ENCODE data around the gene MLN. TPM values are rescaled to one million over a fixed set of nuclear protein-coding genes. Genes with fewer than 3 reads are reported as not detected.

The MLN gene
- total and polyA plus RNA-seq, 2 experiments from 2014 or later: not detected

DNA sequence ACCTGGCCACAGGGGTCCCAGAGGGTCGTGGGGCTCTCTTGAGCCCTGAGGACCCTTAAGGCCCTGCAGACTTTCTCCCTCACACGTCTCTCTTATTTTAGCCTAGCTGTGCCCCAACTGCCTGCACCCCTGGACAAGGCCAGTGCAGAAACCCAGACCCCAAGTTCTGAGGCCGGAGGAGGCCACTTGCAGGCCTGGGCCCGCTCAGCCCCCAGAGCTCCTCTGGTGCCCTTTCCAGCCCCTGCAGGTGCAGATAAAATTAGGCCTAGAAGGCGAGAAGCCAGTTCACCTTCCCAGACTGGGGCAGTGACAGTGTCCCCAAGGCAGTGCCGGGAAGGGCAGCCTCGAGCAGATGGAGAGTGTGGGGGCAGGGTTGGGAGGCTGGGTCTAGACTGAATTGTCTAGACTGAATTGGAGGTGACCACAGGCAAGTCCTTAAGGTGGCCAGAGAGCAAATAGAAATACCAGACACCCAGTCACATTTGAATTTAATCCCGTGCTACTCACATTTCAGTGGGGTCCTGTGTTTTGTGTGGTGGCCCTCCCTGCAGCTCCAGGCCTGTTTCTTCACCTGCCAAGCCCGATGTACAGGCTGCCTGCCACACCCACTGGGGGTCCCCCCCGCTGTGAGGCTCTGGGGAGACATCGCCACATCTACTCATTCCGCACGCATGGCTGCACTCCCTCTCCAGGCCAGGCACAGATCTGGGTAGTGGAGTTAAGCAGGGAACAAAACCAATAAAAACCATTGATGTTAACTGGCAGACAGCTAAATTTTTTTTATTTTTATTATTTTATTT, 48.5 kb downstream of the MLN start:
- H3K4me3 ChIP-seq: no peak overlapping the region
- H3K4me1 Mint-ChIP-seq: peaks cover 6% of the 10 kb centered on the region; the same call in 2 of the 3 replicates
- DNase-seq (ENCODE audit: low spot score): no peak
- no peaks in the 10 kb centered on the region; the same call in 2 of the 3 replicates for H3K9me3 Mint-ChIP-seq
- H3K9me2 ChIP-seq (ENCODE audit: insufficient read depth): no peaks in the 10 kb centered on the region
- no peaks in the 10 kb centered on the region for H4K20me1 ChIP-seq (replicated peaks; ENCODE audit: insufficient read depth)
- no peaks in the 10 kb centered on the region for H3K36me3 ChIP-seq (ENCODE audit: insufficient read depth)
- ATAC-seq: no peak
- no peaks in the 10 kb centered on the region for H3K36me3 Mint-ChIP-seq (ENCODE audit: low read depth)
- TF ChIP-seq CREB1 (CRISPR knock-in tag; IDR thresholded peaks at IDR 0.05; ENCODE audit: low read depth) (no peak), EZH2 (IDR thresholded peaks at IDR 0.05; ENCODE audit: low read depth, unreplicated experiment) (no peak), ETS1 (IDR thresholded peaks at IDR 0.05) (no peak), CTCF (conservative IDR thresholded peaks at IDR 0.05; ENCODE audit: low read depth in 2 of 2) (no peak), EZH2phosphoT487 (IDR thresholded peaks at IDR 0.05; ENCODE audit: unreplicated experiment) (no peak), POLR2AphosphoS5 (IDR thresholded peaks at IDR 0.05; ENCODE audit: low read depth) (no peak)
- H3K4me2 ChIP-seq: no peak overlapping the region
- no peaks in the 10 kb centered on the region for H3K79me2 ChIP-seq (replicated peaks; ENCODE audit: insufficient read depth)
- H3K27ac Mint-ChIP-seq: no peak overlapping the region; the same call in 1 of the 2 replicates
- peaks cover 11% of the 10 kb centered on the region for H3K27me3 Mint-ChIP-seq (ENCODE audit: insufficient read depth, low read depth, poor library complexity)
- 0 out of 2 replicates have a peak, but pooled peaks cover 3% of the 10 kb centered on the region for H3F3A ChIP-seq (replicated peaks; ENCODE audit: low read depth)
- H3K27ac ChIP-seq (ENCODE audit: low read depth): no peak overlapping the region
- no peak overlapping the region for H3K4me3 Mint-ChIP-seq
- no peaks in the 10 kb centered on the region for H3K27me3 ChIP-seq (ENCODE audit: insufficient read depth)
- no peaks in the 10 kb centered on the region for H3K4me1 ChIP-seq (ENCODE audit: insufficient read depth)
- no peak overlapping the region for H2AFZ ChIP-seq

GRCh38 chr6:33754222-33754621, 49.6 kb downstream of the MLN start:
- Histone ChIP-seq H3K27ac (ENCODE audit: low read depth) (no peak overlapping the region), H4K20me1 (replicated peaks; ENCODE audit: insufficient read depth) (no peaks in the 10 kb centered on the region), H3K79me2 (replicated peaks; ENCODE audit: insufficient read depth) (no peaks in the 10 kb centered on the region), H3F3A (replicated peaks; ENCODE audit: low read depth) (0 out of 2 replicates have a peak, but pooled peaks cover 3% of the 10 kb centered on the region), H2AFZ (no peak overlapping the region), H3K4me2 (no peak overlapping the region), H3K4me3 (no peak overlapping the region), H3K36me3 (ENCODE audit: insufficient read depth) (no peaks in the 10 kb centered on the region), H3K27me3 (ENCODE audit: insufficient read depth) (no peaks in the 10 kb centered on the region), H3K9me2 (ENCODE audit: insufficient read depth) (no peaks in the 10 kb centered on the region), H3K4me1 (ENCODE audit: insufficient read depth) (no peaks in the 10 kb centered on the region)
- H3K27me3 Mint-ChIP-seq (ENCODE audit: insufficient read depth, low read depth, poor library complexity): peaks cover 10% of the 10 kb centered on the region
- H3K4me3 Mint-ChIP-seq: no peak overlapping the region
- no peaks in the 10 kb centered on the region for H3K36me3 Mint-ChIP-seq (ENCODE audit: low read depth)
- peaks cover 8% of the 10 kb centered on the region for H3K4me1 Mint-ChIP-seq
- no peak overlapping the region for H3K27ac Mint-ChIP-seq
- H3K9me3 Mint-ChIP-seq: no peaks in the 10 kb centered on the region; the same call in 2 of the 3 replicates
- no peak for ATAC-seq
- no peak for DNase-seq (ENCODE audit: low spot score)
- no peak for TF ChIP-seq NANOG (IDR thresholded peaks at IDR 0.05; ENCODE audit: borderline replicate concordance)
- no peak for TF ChIP-seq POLR2AphosphoS5 (IDR thresholded peaks at IDR 0.05; ENCODE audit: low read depth)
- TF ChIP-seq, protein P1, sequence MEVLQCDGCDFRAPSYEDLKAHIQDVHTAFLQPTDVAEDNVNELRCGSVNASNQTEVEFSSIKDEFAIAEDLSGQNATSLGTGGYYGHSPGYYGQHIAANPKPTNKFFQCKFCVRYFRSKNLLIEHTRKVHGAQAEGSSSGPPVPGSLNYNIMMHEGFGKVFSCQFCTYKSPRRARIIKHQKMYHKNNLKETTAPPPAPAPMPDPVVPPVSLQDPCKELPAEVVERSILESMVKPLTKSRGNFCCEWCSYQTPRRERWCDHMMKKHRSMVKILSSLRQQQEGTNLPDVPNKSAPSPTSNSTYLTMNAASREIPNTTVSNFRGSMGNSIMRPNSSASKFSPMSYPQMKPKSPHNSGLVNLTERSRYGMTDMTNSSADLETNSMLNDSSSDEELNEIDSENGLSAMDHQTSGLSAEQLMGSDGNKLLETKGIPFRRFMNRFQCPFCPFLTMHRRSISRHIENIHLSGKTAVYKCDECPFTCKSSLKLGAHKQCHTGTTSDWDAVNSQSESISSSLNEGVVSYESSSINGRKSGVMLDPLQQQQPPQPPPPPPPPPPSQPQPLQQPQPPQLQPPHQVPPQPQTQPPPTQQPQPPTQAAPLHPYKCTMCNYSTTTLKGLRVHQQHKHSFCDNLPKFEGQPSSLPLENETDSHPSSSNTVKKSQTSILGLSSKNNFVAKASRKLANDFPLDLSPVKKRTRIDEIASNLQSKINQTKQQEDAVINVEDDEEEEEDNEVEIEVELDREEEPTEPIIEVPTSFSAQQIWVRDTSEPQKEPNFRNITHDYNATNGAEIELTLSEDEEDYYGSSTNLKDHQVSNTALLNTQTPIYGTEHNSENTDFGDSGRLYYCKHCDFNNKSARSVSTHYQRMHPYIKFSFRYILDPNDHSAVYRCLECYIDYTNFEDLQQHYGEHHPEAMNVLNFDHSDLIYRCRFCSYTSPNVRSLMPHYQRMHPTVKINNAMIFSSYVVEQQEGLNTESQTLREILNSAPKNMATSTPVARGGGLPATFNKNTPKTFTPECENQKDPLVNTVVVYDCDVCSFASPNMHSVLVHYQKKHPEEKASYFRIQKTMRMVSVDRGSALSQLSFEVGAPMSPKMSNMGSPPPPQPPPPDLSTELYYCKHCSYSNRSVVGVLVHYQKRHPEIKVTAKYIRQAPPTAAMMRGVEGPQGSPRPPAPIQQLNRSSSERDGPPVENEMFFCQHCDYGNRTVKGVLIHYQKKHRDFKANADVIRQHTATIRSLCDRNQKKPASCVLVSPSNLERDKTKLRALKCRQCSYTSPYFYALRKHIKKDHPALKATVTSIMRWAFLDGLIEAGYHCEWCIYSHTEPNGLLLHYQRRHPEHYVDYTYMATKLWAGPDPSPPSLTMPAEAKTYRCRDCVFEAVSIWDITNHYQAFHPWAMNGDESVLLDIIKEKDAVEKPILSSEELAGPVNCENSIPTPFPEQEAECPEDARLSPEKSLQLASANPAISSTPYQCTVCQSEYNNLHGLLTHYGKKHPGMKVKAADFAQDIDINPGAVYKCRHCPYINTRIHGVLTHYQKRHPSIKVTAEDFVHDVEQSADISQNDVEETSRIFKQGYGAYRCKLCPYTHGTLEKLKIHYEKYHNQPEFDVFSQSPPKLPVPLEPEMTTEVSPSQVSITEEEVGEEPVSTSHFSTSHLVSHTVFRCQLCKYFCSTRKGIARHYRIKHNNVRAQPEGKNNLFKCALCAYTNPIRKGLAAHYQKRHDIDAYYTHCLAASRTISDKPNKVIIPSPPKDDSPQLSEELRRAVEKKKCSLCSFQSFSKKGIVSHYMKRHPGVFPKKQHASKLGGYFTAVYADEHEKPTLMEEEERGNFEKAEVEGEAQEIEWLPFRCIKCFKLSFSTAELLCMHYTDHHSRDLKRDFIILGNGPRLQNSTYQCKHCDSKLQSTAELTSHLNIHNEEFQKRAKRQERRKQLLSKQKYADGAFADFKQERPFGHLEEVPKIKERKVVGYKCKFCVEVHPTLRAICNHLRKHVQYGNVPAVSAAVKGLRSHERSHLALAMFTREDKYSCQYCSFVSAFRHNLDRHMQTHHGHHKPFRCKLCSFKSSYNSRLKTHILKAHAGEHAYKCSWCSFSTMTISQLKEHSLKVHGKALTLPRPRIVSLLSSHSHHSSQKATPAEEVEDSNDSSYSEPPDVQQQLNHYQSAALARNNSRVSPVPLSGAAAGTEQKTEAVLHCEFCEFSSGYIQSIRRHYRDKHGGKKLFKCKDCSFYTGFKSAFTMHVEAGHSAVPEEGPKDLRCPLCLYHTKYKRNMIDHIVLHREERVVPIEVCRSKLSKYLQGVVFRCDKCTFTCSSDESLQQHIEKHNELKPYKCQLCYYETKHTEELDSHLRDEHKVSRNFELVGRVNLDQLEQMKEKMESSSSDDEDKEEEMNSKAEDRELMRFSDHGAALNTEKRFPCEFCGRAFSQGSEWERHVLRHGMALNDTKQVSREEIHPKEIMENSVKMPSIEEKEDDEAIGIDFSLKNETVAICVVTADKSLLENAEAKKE (CRISPR knock-in tag; IDR thresholded peaks at IDR 0.05): no peak
- TF ChIP-seq ETS1 (IDR thresholded peaks at IDR 0.05): no peak
- TF ChIP-seq EZH2 (IDR thresholded peaks at IDR 0.05; ENCODE audit: low read depth, unreplicated experiment): no peak
- TF ChIP-seq EZH2phosphoT487 (IDR thresholded peaks at IDR 0.05; ENCODE audit: unreplicated experiment): no peak
